Muscle of arm (tissue), 12 donors: Measurements from ENCODE around the gene NCKAP5. TPM values are rescaled to one million over a fixed set of nuclear protein-coding genes. Genes with fewer than 3 reads are reported as not detected.

ENCODE experiments used
- DNase-seq: peaks from one replicate; pipeline ENCODE4 v3.0.0-alpha.2; 2013
- polyA plus RNA-seq, 12 donors: library from polyadenylated mRNA; unstranded; fragments of 120-200 nt; gene quantifications; one replicate each; pipeline ENCODE4 v1.2.1, GENCODE V29; 2013; ENCODE audit not compliant: insufficient read length in 12 of 12

Gene NCKAP5
- polyA plus RNA-seq, 12 donors, result 3.1 to 17.3 (median 5.4) TPM; not detected in 1

DNA sequence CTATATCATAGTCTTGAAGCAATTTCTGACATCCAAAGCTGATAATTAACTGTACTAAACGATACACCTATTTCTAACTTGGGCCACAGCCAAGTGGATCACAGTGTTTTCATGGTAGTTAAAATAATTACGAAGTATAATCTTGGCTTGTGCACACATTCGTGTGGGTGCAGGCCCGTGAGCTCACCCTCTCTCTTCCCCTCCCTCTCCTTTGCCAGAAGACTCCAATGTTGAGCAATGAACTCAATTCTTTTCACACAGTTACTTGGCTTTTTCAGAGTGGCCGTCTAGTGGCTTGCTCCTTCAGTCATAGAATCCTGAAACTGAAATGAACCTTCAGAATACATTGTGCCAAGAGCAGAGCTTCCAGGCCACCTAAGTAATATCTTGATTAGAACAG lies 178.7 kb downstream of the NCKAP5 start:
- no peak for DNase-seq

GRCh38 chr2:133382566-133382965 lies 185.7 kb downstream of the NCKAP5 start:
- DNase-seq, result no peak

DNA sequence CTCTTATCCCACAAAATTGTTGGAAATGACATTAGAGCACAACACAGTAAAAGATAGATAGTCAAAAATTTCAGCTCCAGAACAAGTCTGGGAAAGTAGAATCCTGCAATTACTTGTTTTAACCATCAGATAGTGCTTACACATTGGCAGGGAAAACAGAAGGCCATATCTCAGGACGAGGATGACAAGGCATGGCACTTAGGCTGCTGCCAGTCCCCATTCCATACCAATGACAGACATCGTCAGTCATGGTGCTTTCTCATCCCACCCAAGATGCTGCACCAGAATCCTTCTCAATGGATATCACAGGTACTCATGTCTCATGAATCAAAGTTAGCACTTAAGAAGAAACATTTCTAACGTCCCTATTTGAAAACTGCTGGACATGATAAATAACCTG lies 187.3 kb downstream of the NCKAP5 start:
- DNase-seq, result no peak

- peak; percentile 62 for DNase-seq
Observed at GRCh38 chr2:133378928-133379549, 189.2 kb downstream of the NCKAP5 start.

DNA sequence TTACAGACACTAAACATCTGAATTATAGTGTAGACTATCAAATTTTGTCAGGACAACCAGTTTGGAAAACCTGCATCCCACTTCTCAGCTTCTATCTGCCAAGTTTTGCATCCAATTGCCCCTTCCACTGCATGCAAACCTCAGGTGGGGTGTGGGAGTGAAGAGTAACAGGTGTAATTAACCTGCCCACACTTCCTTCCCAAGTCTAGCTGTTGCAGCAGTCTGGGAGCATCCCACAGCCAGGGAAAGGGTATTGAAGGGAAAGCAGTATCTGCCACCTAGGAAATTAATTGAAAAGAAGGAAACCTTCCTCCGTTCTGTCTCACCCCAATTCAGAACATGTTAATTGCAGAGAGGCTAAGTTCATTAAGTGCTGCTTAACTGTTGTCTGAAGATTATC lies 189.9 kb downstream of the NCKAP5 start:
- DNase-seq, result no peak

DNA sequence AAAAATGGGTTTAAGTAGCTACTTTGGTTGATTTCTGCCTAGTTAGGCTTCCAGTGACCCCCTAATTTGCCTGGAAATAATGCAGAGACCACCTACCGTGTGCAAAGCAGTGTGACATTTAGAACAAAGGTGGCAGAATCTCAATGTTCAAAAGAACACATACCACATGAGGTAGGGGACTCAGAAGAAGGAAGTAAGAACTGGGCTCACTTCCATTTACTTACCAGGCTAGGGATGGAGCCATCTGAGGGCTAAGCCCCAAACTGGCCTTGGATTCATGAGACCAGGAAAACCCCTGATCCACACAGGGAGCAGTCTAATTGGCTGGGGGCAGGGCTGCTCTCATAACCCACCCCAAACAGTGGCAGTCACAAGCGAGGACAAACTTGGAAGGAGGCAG lies 190.7 kb downstream of the NCKAP5 start:
- no peak for DNase-seq

- DNase-seq, result peak; percentile 59
Observed at GRCh38 chr2:133377021-133377481, 191.2 kb downstream of the NCKAP5 start.

- DNase-seq, result no peak
Observed at GRCh38 chr2:133374781-133375180, 193.5 kb downstream of the NCKAP5 start.

GRCh38 chr2:133371286-133371685 lies 197.0 kb downstream of the NCKAP5 start:
- no peak for DNase-seq

DNA sequence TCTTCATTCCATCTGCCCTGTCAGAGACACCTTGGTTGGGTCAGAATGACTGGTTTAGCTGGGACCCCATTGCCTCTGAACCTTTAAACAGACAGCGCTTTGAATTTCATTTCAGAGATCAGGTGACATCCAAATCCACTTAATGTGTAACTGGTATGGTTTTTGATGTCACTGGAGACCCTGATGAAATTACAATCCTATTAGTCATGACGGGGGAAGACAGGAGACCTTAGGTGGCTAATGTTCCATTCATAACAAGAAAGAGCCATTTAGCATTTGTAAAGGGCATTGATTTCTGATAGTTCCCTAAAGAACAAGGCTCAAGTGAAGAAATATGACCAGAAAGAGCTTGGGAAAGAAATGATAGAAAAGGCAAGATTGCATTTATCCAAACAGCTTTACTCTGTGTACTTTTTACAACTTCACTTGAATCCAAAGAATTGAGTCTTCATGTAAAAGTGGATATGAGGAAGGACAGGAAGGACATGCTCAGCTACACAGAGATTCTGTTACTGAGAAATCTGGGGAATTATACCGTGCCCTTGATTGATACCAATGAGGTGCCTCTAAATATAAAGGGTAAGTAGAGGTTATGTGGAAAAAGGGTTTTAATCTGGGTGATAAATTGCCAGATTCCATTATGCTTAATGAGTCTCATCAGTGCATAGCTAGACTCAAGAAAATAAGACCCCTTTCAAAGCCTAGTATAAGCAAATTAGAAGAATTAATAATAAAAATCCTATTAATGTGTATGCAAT lies 198.2 kb downstream of the NCKAP5 start:
- DNase-seq, result no peak

- no peak for DNase-seq
Observed at GRCh38 chr2:133365117-133365516, 203.1 kb downstream of the NCKAP5 start.

DNA sequence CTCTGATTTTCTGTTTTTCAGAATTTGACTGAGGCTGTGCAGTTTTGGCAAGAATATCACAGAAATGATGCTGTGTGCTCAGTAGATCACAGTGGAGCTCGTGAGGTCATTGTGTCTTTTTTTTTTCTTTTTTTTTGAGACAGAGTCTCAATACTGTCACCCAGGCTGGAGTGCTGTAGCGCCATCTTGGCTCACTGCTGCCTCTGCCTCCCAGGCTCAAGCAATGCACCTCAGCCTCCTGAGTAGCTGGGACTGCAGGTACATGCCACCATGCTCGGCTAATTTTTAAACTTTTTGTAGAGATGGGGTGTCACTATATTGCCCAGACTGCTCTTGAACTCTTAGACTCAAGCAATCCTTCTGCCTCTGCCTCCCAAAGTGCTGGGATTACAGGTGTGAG lies 203.6 kb downstream of the NCKAP5 start:
- DNase-seq, result no peak

DNA sequence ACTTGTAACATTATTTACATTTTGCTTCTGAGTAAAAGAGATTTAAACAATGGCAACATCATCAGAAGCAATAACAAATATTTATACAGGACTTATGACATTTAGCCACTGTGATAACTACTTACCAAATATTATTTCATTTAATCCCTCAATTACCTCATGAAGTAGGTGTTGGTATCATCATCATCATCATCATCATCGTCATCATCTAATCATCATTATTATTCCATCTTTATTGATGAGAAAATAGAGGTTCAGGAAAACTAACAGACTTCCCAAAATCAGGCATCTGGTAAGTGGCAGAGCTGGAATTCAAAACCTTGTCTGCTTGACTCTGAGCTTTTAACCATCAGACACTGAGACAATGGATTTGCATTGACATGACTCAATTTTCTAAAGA lies 204.4 kb downstream of the NCKAP5 start:
- no peak for DNase-seq

GRCh38 chr2:133362061-133362476 lies 206.2 kb downstream of the NCKAP5 start:
- DNase-seq, result peak; percentile 71

GRCh38 chr2:133360882-133361281 lies 207.4 kb downstream of the NCKAP5 start:
- DNase-seq, result no peak

DNA sequence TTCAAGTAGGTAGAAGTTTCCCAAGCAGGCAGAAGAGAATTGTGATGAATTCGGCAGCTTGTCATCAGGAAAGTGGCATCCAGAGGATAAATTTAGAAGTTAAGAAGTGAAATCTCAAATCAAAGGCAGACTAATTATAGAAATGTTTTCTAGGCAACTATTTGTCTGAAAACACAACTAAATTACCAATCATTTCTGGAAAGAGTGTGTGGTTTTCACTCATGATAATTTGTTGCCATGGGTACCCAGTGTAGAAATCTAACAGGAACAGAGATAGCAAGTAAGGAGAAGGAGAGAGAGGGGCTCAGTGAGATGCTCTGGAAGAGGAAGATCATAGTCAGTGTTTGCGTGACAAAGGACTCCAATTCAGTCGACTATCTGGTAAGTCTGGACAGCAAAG lies 208.1 kb downstream of the NCKAP5 start:
- DNase-seq, result no peak

GRCh38 chr2:133352719-133353118 lies 215.5 kb downstream of the NCKAP5 start:
- DNase-seq, result peak; percentile 84

- DNase-seq, result no peak
Observed at GRCh38 chr2:133346654-133347053, 221.6 kb downstream of the NCKAP5 start.

GRCh38 chr2:133345638-133346037 lies 222.6 kb downstream of the NCKAP5 start:
- no peak for DNase-seq

GRCh38 chr2:133344849-133345248 lies 223.4 kb downstream of the NCKAP5 start:
- DNase-seq, result no peak

- DNase-seq, result no peak
Observed at GRCh38 chr2:133343018-133343352, 225.3 kb downstream of the NCKAP5 start.

DNA sequence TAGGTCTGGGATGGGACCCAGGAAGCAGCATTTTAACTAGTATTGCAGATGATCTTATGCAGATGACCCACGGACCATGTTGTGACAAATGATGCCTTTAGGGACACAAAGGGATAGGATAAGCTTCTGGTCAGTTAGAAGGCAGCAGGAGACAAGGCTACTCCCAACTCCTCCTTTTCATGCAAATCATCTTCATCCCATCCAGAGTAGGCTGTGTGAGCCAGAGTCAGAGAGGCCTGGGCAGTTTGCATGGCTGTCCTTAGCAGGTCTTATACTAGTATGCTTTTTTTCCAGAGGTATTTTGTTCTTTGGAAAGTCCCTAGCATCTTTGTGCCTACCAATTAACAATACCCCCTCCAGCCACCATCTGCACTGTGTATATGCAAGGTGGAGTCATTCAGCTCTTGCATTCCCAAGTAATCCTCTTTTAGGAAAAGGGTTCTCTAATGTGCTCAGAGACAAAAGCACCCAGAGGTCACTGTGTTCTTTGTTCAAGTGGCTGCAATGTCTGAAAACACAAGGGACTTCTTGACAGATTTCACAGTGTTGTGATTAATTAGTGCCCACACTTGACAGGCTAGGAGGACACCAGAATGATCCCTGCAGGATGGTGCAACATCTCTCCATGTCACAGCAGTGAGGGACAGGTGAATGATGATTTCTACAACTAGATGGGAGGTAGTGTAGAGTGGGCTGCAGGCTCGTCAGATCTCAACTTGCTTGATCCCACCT lies 225.8 kb downstream of the NCKAP5 start:
- DNase-seq, result no peak

DNA sequence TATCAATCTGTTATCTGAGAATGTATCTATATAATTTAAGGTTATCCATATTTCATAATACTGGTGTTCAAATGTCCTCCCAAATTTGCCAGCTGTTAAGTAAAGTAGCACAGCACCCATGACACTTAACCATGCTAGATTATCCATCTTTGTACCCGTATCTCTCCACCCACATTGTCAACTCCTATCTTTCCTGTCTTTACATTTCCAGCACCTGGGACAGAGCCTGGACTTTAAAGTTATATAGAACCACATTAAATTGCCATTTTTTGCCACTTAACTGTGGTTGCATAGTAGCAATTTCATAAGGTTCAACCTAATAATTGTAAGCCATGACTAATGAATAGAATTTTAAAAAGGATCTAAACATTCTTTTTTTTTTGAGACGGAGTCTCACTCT lies 226.7 kb downstream of the NCKAP5 start:
- DNase-seq, result no peak
